A549 (cell line): ENCODE results near the gene UBE2A. TPM values are rescaled to one million over a fixed set of nuclear protein-coding genes. Genes with fewer than 3 reads are reported as not detected.
A peak's percentile ranks its signal among the peaks of the same experiment; 100 is the strongest.

Experiments
- ATAC-seq, 2 experiments: fragments of 200-7000 bp in 1 of 2; fragments of >200 bp in 1 of 2; cut with Nextera tagmentation in 1 of 2; cut with Tn5 transposase in 1 of 2; 3 replicates each; pipeline versions ENCODE4 v1.8.0 to v1.9.1; 2018 to 2020; ENCODE audit warnings: mild to moderate bottlenecking in 1 of 2, moderate library complexity in 1 of 2
- CTCF ChIA-PET: fragments of 300-600 bp; sonication (Branson Sonifier 250); formaldehyde crosslinking; extraction: SDS; loops from one replicate; lab custom pipeline; 2021; ENCODE audit warnings: antibody characterized with exemption, inconsistent platforms; lab: Yijun Ruan, JAX
- POLR2A ChIA-PET: fragments of 350-600 bp; formaldehyde crosslinking; extraction: SDS; loops from one replicate; lab custom pipeline; 2021; ENCODE audit warnings: antibody characterized with exemption, inconsistent platforms; lab: Yijun Ruan, JAX
- DNase-seq, 2 experiments: peaks; one replicate each; pipeline versions ENCODE4 v3.0.0 to v3.0.0-alpha.2; 2011 to 2016; ENCODE audit warnings: low read depth in 1 of 2, low spot score in 1 of 2
- FAIRE-seq: peaks from 2 replicates; lab custom pipeline; 2011; peaks lifted over from hg19 to GRCh38; lab: Jason Lieb, UNC
- H3K27ac ChIP-seq, 2 experiments: fragments of >200 bp; sonication (Bioruptor Twin); formaldehyde crosslinking; 3 replicates each; pipeline ENCODE4 v1.5.1; 2016 to 2017
- H3K4me1 ChIP-seq: fragments of >200 bp; sonication (Bioruptor Twin); formaldehyde crosslinking; 3 replicates; pipeline ENCODE4 v1.6.1; 2016
- H3K4me2 ChIP-seq: fragments of >200 bp; sonication (Bioruptor Twin); formaldehyde crosslinking; 3 replicates; pipeline ENCODE4 v1.6.1; 2016
- H3K4me3 ChIP-seq: fragments of >200 bp; sonication (Bioruptor Twin); formaldehyde crosslinking; 3 replicates; pipeline ENCODE4 v1.5.1; 2016
- H3K9me3 ChIP-seq: fragments of >200 bp; sonication (Bioruptor Twin); formaldehyde crosslinking; 3 replicates; pipeline ENCODE4 v1.6.1; 2016
- BHLHE40 ChIP-seq: IDR thresholded peaks from 2 replicates; pipeline ENCODE4 v1.6.1; 2012; ENCODE audit warnings: low read depth, low read length, inconsistent platforms
- CBX8 ChIP-seq: fragments of 200-600 bp; sonication (generic); IDR thresholded peaks from 2 replicates; pipeline ENCODE4 v1.6.1; 2016
- CHD2 ChIP-seq: fragments of 150-350 bp; IDR thresholded peaks from 2 replicates; pipeline ENCODE4 v1.6.1; 2014; ENCODE audit warnings: low read length; ENCODE audit not compliant: partially characterized antibody
- CHD4 ChIP-seq: fragments of 200-600 bp; sonication (generic); IDR thresholded peaks from 2 replicates; pipeline ENCODE4 v1.6.1; 2016; ENCODE audit warnings: antibody characterized with exemption, mild to moderate bottlenecking, borderline replicate concordance
- FOSB ChIP-seq: fragments of 250-450 bp; sonication (Bioruptor Pico); IDR thresholded peaks from 2 replicates; pipeline ENCODE4 v1.5.0; 2020; ENCODE audit warnings: mild to moderate bottlenecking, moderate library complexity
- FOSL2 ChIP-seq, 2 experiments: fragments of 450-650 bp in 1 of 2; fragments of >200 bp in 1 of 2; sonication (Bioruptor Twin) in 1 of 2; formaldehyde crosslinking; IDR thresholded peaks; 2 replicates each; pipeline versions ENCODE4 v1.5.0 to v1.6.1; 2016 to 2020; ENCODE audit warnings: mild to moderate bottlenecking in 1 of 2, moderate library complexity in 1 of 2
- FOXS1 ChIP-seq: fragments of 250-450 bp; sonication (Bioruptor Pico); IDR thresholded peaks from 2 replicates; pipeline ENCODE4 v1.5.0; 2020; ENCODE audit warnings: mild to moderate bottlenecking, moderate library complexity
- GATA3 ChIP-seq: IDR thresholded peaks from 2 replicates; pipeline ENCODE4 v1.6.1; 2012; ENCODE audit warnings: borderline replicate concordance
- HES2 ChIP-seq: fragments of >200 bp; sonication (Bioruptor Twin); formaldehyde crosslinking; IDR thresholded peaks from 2 replicates; pipeline ENCODE4 v1.6.1; 2016
- HEYL ChIP-seq: fragments of 250-450 bp; sonication (Bioruptor Pico); IDR thresholded peaks from 2 replicates; pipeline ENCODE4 v1.8.0; 2021; ENCODE audit warnings: mild to moderate bottlenecking, moderate library complexity
- HOXA7 ChIP-seq: fragments of 250-450 bp; sonication (Bioruptor Pico); IDR thresholded peaks from 2 replicates; pipeline ENCODE4 v1.5.0; 2020; ENCODE audit warnings: mild to moderate bottlenecking, moderate library complexity
- HOXB5 ChIP-seq: fragments of 250-450 bp; sonication (Bioruptor Pico); IDR thresholded peaks from 2 replicates; pipeline ENCODE4 v1.5.0; 2020; ENCODE audit warnings: mild to moderate bottlenecking, moderate library complexity
- JUN ChIP-seq, 2 experiments: fragments of >200 bp; sonication (Bioruptor Twin); formaldehyde crosslinking; IDR thresholded peaks; 2 replicates in 1 of 2; 3 replicates in 1 of 2; pipeline ENCODE4 v1.6.1; 2016 to 2017
- JUNB ChIP-seq: fragments of >200 bp; sonication (Bioruptor Twin); formaldehyde crosslinking; IDR thresholded peaks from 2 replicates; pipeline ENCODE4 v1.6.1; 2016
- KDM1A ChIP-seq: fragments of 200-600 bp; sonication (generic); IDR thresholded peaks from 2 replicates; pipeline ENCODE4 v1.6.1; 2016; ENCODE audit warnings: low read depth, mild to moderate bottlenecking
- MAZ ChIP-seq: fragments of 150-350 bp; IDR thresholded peaks from 2 replicates; pipeline ENCODE4 v1.6.1; 2014; ENCODE audit warnings: antibody characterized with exemption, low read depth, low read length, borderline replicate concordance
- PHF8 ChIP-seq: fragments of 200-600 bp; sonication (generic); IDR thresholded peaks from 2 replicates; pipeline ENCODE4 v1.6.1; 2016; ENCODE audit warnings: low read depth, mild to moderate bottlenecking, antibody characterized with exemption, moderate library complexity, borderline replicate concordance
- POLR2AphosphoS2 ChIP-seq: conservative IDR thresholded peaks from 2 replicates; pipeline ENCODE4 v1.6.1; 2012; ENCODE audit warnings: low read length, improper control_type of control experiment, inconsistent platforms
- RAD21 ChIP-seq, 2 experiments: fragments of >200 bp in 1 of 2; sonication (Bioruptor Twin) in 1 of 2; formaldehyde crosslinking in 1 of 2; IDR thresholded peaks in 1 of 2; conservative IDR thresholded peaks in 1 of 2; 2 replicates in 1 of 2; 3 replicates in 1 of 2; pipeline ENCODE4 v1.6.1; 2012 to 2018; ENCODE audit warnings: inconsistent platforms in 1 of 2
- RARB ChIP-seq: fragments of 250-450 bp; sonication (Bioruptor Pico); IDR thresholded peaks from 2 replicates; pipeline ENCODE4 v1.8.0; 2021; ENCODE audit warnings: mild to moderate bottlenecking, moderate library complexity
- RCOR1 ChIP-seq: fragments of 150-350 bp; IDR thresholded peaks from 2 replicates; pipeline ENCODE4 v1.6.1; 2014; ENCODE audit warnings: antibody characterized with exemption, low read length, low read depth
- RNF2 ChIP-seq: fragments of 200-600 bp; sonication (generic); IDR thresholded peaks from 2 replicates; pipeline ENCODE4 v1.6.1; 2016; ENCODE audit warnings: low read depth, mild to moderate bottlenecking, antibody characterized with exemption, moderate library complexity, borderline replicate concordance
- SREBF2 ChIP-seq: fragments of 450-650 bp; IDR thresholded peaks from 2 replicates; pipeline ENCODE4 v1.6.1; 2014; ENCODE audit warnings: mild to moderate bottlenecking, moderate library complexity
- TFCP2L1 ChIP-seq: fragments of 250-450 bp; sonication (Bioruptor Pico); IDR thresholded peaks from 2 replicates; pipeline ENCODE4 v1.5.0; 2021; ENCODE audit warnings: mild to moderate bottlenecking
- TP53 ChIP-seq: fragments of 250-450 bp; sonication (Bioruptor Pico); IDR thresholded peaks from 2 replicates; pipeline ENCODE4 v1.5.0; 2021; ENCODE audit warnings: mild to moderate bottlenecking, moderate library complexity
- WGBS: methylation state at CpG from one replicate; pipeline ENCODE4 v1.1.6; 2017; ENCODE audit errors: missing lambda C conversion rate; 5-methylcytosine and 5-hydroxymethylcytosine counted together
- polyA plus RNA-seq, 4 experiments: library from polyadenylated mRNA; depleted of rRNA in 3 of 4; stranded (reverse); fragments of >200 nt; fragmentation: RNase III in 1 of 4; extraction: RNeasy Plus Mini Kit Qiagen cat#74134 plus additional on column Dnase treatment in 1 of 4; gene quantifications; 2 replicates in 3 of 4; 3 replicates in 1 of 4; pipeline ENCODE4 v1.2.3, GENCODE V29; 2011 to 2017
- TF ChIP-seq, protein P1 (sequence below): fragments of 150-350 bp; IDR thresholded peaks from 2 replicates; pipeline ENCODE4 v1.6.1; 2014; ENCODE audit warnings: low read depth, mild to moderate bottlenecking, low read length
- TF ChIP-seq, protein P2 (sequence below): IDR thresholded peaks from 2 replicates; pipeline ENCODE4 v1.6.1; 2012

Gene UBE2A
- polyA plus RNA-seq, 2 of the 4 experiments (the other 2 are of a cell fraction) = 109 to 131 TPM

DNA sequence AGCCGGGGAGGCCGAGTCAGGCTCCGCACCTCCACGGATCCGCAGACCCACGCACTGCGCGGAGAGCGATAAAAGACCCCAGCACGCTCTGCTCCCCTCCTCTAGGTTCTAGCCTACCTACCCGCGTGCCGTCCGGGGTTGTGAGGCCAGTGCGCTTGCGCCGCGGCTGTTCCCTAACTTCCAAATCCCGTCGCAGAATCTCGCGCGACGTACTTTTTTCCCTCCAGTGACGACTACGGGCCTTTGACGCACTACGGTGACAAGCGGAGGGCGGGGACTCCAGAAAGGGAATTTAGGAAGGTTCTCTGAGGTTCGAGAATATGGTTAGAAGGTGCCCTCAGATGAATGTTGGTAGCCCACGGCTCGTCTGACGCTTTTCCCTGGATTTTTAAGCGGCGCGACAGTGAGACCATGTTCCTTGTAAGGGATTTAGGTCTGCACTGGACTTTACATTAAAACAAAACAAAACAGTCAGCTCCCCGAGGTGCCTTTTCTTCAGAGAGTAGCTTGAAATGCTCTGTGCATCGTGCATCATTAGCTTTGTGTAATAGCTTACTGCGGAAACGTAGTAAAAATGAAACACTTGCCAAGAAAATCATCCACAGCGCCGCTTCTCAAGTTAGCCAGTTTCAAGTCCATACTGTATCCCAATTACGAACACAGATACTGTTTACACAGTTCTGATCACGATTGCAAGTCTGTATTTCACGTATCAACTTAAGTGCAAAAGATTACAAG is 32.1 kb downstream of the UBE2A start, which contains the start of gene NKRF (continued):
- TF ChIP-seq KDM1A (no peak), HES2 (no peak), HOXA7 (no peak), PHF8 (peak; percentile 79; the same call in 1 of the 2 replicates), CBX8 (no peak), JUN (IDR thresholded peaks at IDR 0.05) (peak; percentile 62 to 87; a peak in 4 of 5 replicates)

GRCh38 chrX:119607018-119607389 is 32.6 kb downstream of the UBE2A start:
- Histone ChIP-seq H3K27ac (peak overlapping the region; percentile 95 to 99; a peak in 5 of 6 replicates), H3K9me3 (no peaks in the 10 kb centered on the region), H3K4me1 (peaks cover 7% of the 10 kb centered on the region; the same call in 2 of the 3 replicates), H3K4me3 (no peak overlapping the region; the same call in 2 of the 3 replicates), H3K4me2 (peak overlapping the region; percentile 81)
- ChIA-PET CTCF (no interaction called here), POLR2A (interaction anchor here (2.3 kb wide), 1 partner anchor 33 kb away, joined by 17 read pairs; the partner anchor contains the start of gene UBE2A)
- no peak for ATAC-seq
- FAIRE-seq = no peak
- TF ChIP-seq FOSB (CRISPR knock-in tag) = no peak
- TF ChIP-seq TP53 (CRISPR knock-in tag) = no peak
- TF ChIP-seq HES2 = no peak
- TF ChIP-seq HOXA7 = no peak
- no peak for DNase-seq
- 76% methylated on average over 7 of the region's 7 CpGs for WGBS

GRCh38 chrX:119614776-119615175 is 40.4 kb downstream of the UBE2A start:
- Histone ChIP-seq H3K27ac (no peak overlapping the region), H3K4me3 (no peak overlapping the region), H3K4me1 (no peaks in the 10 kb centered on the region), H3K4me2 (no peak overlapping the region), H3K9me3 (no peaks in the 10 kb centered on the region)
- DNase-seq (no peak), ATAC-seq (no peak), FAIRE-seq (no peak)
- 80% methylated on average over 11 of the region's 13 CpGs for WGBS
- ChIA-PET POLR2A (no interaction called here), CTCF (interaction anchor here (0.6 kb wide), 1 partner anchor 113 kb away, joined by 3 read pairs; no protein-coding TSS in a partner anchor)
- TF ChIP-seq PHF8 (no peak), HOXA7 (no peak), HES2 (no peak), TFCP2L1 (CRISPR knock-in tag) (no peak), SREBF2 (no peak), BHLHE40 (no peak), HOXB5 (no peak), JUN (IDR thresholded peaks at IDR 0.05) (no peak)
- TF ChIP-seq, protein P1, sequence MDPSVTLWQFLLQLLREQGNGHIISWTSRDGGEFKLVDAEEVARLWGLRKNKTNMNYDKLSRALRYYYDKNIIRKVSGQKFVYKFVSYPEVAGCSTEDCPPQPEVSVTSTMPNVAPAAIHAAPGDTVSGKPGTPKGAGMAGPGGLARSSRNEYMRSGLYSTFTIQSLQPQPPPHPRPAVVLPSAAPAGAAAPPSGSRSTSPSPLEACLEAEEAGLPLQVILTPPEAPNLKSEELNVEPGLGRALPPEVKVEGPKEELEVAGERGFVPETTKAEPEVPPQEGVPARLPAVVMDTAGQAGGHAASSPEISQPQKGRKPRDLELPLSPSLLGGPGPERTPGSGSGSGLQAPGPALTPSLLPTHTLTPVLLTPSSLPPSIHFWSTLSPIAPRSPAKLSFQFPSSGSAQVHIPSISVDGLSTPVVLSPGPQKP = no peak

GRCh38 chrX:119617517-119618164 is 43.3 kb downstream of the UBE2A start:
- ChIA-PET CTCF (interaction anchor here (0.9 kb wide), 1 partner anchor 112 kb away, joined by 3 read pairs; no protein-coding TSS in a partner anchor), POLR2A (no interaction called here)
- no peak overlapping the region for H3K4me3 ChIP-seq
- no peaks in the 10 kb centered on the region for H3K4me1 ChIP-seq
- DNase-seq = no peak
- H3K9me3 ChIP-seq = no peaks in the 10 kb centered on the region
- 76% methylated on average over 15 of the region's 15 CpGs for WGBS
- no peak for ATAC-seq
- peak; percentile 36 for FAIRE-seq
- H3K4me2 ChIP-seq = no peak overlapping the region
- TF ChIP-seq, protein P2, sequence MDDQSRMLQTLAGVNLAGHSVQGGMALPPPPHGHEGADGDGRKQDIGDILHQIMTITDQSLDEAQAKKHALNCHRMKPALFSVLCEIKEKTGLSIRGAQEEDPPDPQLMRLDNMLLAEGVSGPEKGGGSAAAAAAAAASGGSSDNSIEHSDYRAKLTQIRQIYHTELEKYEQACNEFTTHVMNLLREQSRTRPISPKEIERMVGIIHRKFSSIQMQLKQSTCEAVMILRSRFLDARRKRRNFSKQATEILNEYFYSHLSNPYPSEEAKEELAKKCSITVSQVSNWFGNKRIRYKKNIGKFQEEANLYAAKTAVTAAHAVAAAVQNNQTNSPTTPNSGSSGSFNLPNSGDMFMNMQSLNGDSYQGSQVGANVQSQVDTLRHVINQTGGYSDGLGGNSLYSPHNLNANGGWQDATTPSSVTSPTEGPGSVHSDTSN = no peak
- no peak for TF ChIP-seq RARB (CRISPR knock-in tag)
- no peak for TF ChIP-seq CHD4
- TF ChIP-seq RNF2 = no peak
- no peak for TF ChIP-seq MAZ
- no peak for TF ChIP-seq FOSL2 (IDR thresholded peaks at IDR 0.05)
- TF ChIP-seq FOSL2 (CRISPR knock-in tag; IDR thresholded peaks at IDR 0.05) = no peak
- TF ChIP-seq RAD21 (conservative IDR thresholded peaks at IDR 0.05 in 1 of 2, IDR thresholded peaks at IDR 0.05 in 1 of 2) = no peak
- no peak for TF ChIP-seq POLR2AphosphoS2
- no peak for TF ChIP-seq CHD2
- TF ChIP-seq HOXB5 = no peak
- TF ChIP-seq BHLHE40 = no peak
- TF ChIP-seq FOXS1 (CRISPR knock-in tag) = no peak
- TF ChIP-seq HEYL (CRISPR knock-in tag) = no peak
- no peak for TF ChIP-seq JUNB
- TF ChIP-seq GATA3 = no peak
- TF ChIP-seq TP53 (CRISPR knock-in tag) = no peak
- TF ChIP-seq RCOR1 = no peak
- TF ChIP-seq, all 56 proteins: peak for 0
- no peak overlapping the region for H3K27ac ChIP-seq
